Duodenal mucosa (tissue), 2 donors: ENCODE results near the gene PPP1R3A.
"Not testable (repeated sequence)": the region's sequence is repeated elsewhere in the genome, so short reads cannot be mapped to it uniquely, and the experiment has no call there.

Source experiments
- H3K27ac ChIP-seq: one replicate; pipeline ENCODE4 v1.7.0; 2013; ENCODE audit warnings: low read depth, low read length
- H3K27me3 ChIP-seq, 2 donors: one replicate each; pipeline ENCODE4 v1.7.0; 2013; ENCODE audit warnings: low read length in 2 of 2, control low read depth in 1 of 2; ENCODE audit not compliant: insufficient read depth in 2 of 2, control insufficient read depth in 1 of 2
- H3K36me3 ChIP-seq, 2 donors: one replicate each; pipeline ENCODE4 v1.7.0; 2013; ENCODE audit warnings: low read length in 2 of 2, control low read depth in 1 of 2; ENCODE audit not compliant: insufficient read depth in 2 of 2, control insufficient read depth in 1 of 2
- H3K4me1 ChIP-seq, 2 donors: one replicate each; pipeline ENCODE4 v1.7.0; 2013; ENCODE audit warnings: low read length in 2 of 2, control low read depth in 1 of 2; ENCODE audit not compliant: insufficient read depth in 2 of 2, control insufficient read depth in 1 of 2
- H3K4me3 ChIP-seq, 2 donors: one replicate each; pipeline ENCODE4 v1.7.0; 2013; ENCODE audit warnings: low read length in 2 of 2, low read depth in 1 of 2
- H3K9ac ChIP-seq, 2 donors: one replicate each; pipeline ENCODE4 v1.7.0; 2013; ENCODE audit warnings: low read length in 2 of 2, low read depth in 1 of 2
- H3K9me3 ChIP-seq, 2 donors: one replicate each; pipeline ENCODE4 v1.7.0; 2013; ENCODE audit warnings: low read length in 2 of 2, control low read depth in 1 of 2; ENCODE audit not compliant: control insufficient read depth in 1 of 2

The PPP1R3A gene, protein sequence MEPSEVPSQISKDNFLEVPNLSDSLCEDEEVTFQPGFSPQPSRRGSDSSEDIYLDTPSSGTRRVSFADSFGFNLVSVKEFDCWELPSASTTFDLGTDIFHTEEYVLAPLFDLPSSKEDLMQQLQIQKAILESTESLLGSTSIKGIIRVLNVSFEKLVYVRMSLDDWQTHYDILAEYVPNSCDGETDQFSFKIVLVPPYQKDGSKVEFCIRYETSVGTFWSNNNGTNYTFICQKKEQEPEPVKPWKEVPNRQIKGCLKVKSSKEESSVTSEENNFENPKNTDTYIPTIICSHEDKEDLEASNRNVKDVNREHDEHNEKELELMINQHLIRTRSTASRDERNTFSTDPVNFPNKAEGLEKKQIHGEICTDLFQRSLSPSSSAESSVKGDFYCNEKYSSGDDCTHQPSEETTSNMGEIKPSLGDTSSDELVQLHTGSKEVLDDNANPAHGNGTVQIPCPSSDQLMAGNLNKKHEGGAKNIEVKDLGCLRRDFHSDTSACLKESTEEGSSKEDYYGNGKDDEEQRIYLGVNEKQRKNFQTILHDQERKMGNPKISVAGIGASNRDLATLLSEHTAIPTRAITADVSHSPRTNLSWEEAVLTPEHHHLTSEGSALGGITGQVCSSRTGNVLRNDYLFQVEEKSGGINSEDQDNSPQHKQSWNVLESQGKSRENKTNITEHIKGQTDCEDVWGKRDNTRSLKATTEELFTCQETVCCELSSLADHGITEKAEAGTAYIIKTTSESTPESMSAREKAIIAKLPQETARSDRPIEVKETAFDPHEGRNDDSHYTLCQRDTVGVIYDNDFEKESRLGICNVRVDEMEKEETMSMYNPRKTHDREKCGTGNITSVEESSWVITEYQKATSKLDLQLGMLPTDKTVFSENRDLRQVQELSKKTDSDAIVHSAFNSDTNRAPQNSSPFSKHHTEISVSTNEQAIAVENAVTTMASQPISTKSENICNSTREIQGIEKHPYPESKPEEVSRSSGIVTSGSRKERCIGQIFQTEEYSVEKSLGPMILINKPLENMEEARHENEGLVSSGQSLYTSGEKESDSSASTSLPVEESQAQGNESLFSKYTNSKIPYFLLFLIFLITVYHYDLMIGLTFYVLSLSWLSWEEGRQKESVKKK

GRCh38 chr7:113918946-113919345 is at the start of gene PPP1R3A:
Gene PPP1R3A, minus strand, starts transcription at chr7:113919009. Its CDS starts 13 bp downstream, at chr7:113918996.
- H3K4me1 ChIP-seq = no peaks in the 10 kb centered on the region
- H3K9me3 ChIP-seq = no peaks in the 10 kb centered on the region
- H3K9ac ChIP-seq = no peak within 1 kb of the TSS
- no peaks in the 10 kb centered on the region for H3K36me3 ChIP-seq
- no peak within 1 kb of the TSS for H3K27ac ChIP-seq
- H3K27me3 ChIP-seq = no peaks in the 10 kb centered on the region
- no peak within 1 kb of the TSS for H3K4me3 ChIP-seq

GRCh38 chr7:113963356-113963755 is 44.5 kb upstream of the PPP1R3A start:
- Histone ChIP-seq H3K9ac (no peak overlapping the region), H3K4me1 (no peaks in the 10 kb centered on the region), H3K9me3 (no peaks in the 10 kb centered on the region), H3K36me3 (no peaks in the 10 kb centered on the region), H3K27me3 (no peaks in the 10 kb centered on the region), H3K4me3 (no peak overlapping the region), H3K27ac (no peak overlapping the region)

DNA sequence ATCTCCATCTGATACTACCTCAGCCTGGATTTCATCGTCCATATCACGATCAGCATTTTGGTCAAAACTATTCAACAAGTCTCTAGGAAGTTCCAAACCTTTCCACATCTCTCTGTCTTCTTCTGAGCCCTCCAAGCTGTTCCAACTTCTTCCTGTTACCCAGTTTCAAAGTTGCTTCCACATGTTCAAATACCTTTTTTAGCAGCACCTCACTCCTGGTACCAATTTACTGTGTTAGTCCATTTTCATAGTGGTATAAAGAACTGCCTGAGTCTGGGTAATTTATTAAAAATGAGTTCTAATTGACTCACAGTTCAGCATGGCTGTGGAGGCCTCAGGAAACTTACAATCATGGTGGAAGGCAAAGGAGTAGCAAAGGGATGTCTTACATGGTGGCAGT is 41.1 kb upstream of the PPP1R3A start:
- Histone ChIP-seq H3K4me3 (no peak overlapping the region), H3K4me1 (no peaks in the 10 kb centered on the region), H3K36me3 (no peaks in the 10 kb centered on the region), H3K9ac (no peak overlapping the region), H3K27ac (no peak overlapping the region), H3K9me3 (peaks cover 0 to 9% of the 10 kb centered on the region in 2 donors), H3K27me3 (no peaks in the 10 kb centered on the region)

DNA sequence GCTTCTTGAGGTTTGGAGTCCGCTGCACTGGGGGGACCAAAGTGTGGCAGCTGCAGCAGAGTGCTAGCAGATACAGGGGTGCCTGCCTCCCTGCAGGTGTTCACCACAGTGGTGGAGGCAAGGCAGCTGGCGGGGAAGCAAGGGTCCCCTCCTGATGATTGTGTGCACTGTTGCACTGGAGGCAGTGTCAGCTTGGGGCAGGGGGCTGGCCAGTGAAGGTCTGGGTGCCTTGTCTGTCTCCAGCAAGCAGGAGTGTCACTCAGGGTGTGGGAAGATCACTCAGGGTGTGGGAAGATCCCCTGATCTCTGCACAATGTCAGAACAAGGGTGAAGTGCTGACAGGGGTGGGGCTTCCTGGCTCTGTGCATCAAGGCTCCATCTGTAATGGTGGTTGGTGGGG is 36.3 kb upstream of the PPP1R3A start:
- no peaks in the 10 kb centered on the region for H3K36me3 ChIP-seq
- no peaks in the 10 kb centered on the region for H3K27me3 ChIP-seq
- H3K27ac ChIP-seq = no peak overlapping the region
- H3K9me3 ChIP-seq = peaks cover 4 to 12% of the 10 kb centered on the region in 2 donors
- H3K9ac ChIP-seq = no peak overlapping the region
- H3K4me3 ChIP-seq = no peak overlapping the region
- H3K4me1 ChIP-seq = no peaks in the 10 kb centered on the region

GRCh38 chr7:113953553-113953952 is 34.7 kb upstream of the PPP1R3A start:
- no peak overlapping the region for H3K27ac ChIP-seq
- H3K9me3 ChIP-seq = peaks cover 4 to 12% of the 10 kb centered on the region in 2 donors
- no peak overlapping the region for H3K4me3 ChIP-seq
- no peaks in the 10 kb centered on the region for H3K36me3 ChIP-seq
- no peak overlapping the region for H3K9ac ChIP-seq
- no peaks in the 10 kb centered on the region for H3K4me1 ChIP-seq
- H3K27me3 ChIP-seq = no peaks in the 10 kb centered on the region

DNA sequence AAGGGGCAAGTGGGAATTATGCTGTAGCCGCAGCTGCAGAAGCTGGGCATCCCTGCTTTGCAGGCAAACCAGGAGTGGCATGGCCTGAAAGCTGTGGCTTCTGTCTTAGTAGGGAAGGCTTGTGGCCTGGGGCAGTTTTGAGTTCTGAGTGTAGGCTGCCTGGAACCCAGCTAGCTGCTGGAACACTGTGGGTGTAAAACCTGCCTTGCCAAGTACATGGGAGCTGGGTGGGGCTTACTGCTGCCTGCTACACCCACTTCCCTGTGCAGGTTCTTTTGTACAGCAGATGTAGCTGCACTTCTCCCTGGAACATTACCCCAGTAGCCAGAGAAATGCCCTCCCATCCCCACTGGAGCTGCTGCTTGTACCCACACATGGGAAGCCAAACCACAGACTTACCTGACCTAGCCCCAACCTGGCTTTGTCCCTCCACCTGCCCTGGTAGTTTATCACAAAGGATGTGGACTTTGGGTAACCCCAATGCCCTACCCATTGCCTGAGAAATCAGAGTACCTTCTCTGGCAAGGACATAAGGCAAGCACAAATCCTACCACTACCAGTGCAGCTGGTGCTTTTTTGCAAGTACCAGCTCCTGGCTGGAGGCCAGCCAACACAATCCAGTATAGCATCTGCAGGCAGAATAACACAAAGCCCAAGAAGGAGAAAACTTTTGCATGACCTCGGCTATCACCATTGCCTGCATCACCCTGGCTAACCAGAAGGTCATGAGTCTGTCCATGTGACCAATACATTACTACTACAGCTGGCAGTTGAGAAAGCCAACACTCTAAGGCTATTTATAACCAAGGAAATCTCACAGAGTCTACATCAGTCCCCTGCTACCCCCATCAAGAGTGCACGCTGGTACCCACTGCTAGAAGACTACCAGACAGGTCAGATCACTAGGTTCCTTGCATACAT is 26.5 kb upstream of the PPP1R3A start:
- H3K27me3 ChIP-seq = no peaks in the 10 kb centered on the region
- H3K36me3 ChIP-seq = no peaks in the 10 kb centered on the region
- H3K27ac ChIP-seq = no peak overlapping the region

DNA sequence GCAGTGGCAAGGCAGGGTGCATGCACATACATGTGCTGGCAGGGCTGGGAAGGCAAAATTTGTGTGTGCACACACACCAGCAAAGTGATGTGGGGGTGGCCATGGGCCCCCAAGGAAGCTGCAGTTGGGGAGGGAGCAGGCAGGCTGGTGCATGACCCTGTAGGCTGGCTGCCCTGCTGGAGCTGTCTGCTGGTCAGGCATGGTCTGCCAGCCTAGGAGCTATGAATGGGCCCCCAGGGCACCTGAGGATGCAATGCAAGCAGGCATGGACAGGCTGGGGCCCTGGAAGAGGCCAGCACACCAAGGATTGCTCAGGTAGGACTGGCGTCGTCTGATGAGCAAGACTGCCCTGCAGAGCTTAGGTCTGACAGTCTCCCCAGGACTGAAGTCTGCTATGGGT is 18.2 kb upstream of the PPP1R3A start:
- H3K9ac ChIP-seq = no peak overlapping the region
- no peak overlapping the region for H3K27ac ChIP-seq
- no peak overlapping the region for H3K4me3 ChIP-seq
- H3K27me3 ChIP-seq = no peaks in the 10 kb centered on the region
- no peaks in the 10 kb centered on the region for H3K36me3 ChIP-seq
- H3K4me1 ChIP-seq = no peaks in the 10 kb centered on the region
- no peaks in the 10 kb centered on the region for H3K9me3 ChIP-seq

More for the DNA sequence above, 26.5 kb upstream of the PPP1R3A start:
- Histone ChIP-seq H3K4me1 (peaks cover 0 to 8% of the 10 kb centered on the region in 2 donors), H3K4me3 (no peak overlapping the region), H3K9ac (no peak overlapping the region), H3K9me3 (no peaks in the 10 kb centered on the region)

DNA sequence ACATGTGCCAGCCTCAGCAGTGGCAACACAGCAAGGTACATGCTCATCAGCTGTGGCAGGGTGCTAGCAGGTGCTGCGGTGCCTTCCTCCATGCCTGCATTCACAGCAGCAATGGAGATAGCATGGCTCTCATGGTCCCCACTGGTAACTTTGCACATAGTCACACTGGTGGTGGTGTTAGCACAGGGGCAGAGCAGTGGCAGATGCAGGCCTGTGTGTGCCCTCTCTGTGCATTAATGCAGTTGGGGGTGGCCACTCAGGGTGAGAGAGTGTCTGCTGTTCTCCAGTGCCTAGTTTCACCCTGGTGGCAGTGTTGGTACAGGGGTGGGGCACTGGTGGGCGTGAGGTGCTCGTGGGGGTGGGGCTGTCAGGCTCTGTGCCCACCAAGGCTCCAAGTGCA is 17.7 kb upstream of the PPP1R3A start:
- no peaks in the 10 kb centered on the region for H3K36me3 ChIP-seq
- no peaks in the 10 kb centered on the region for H3K4me1 ChIP-seq
- no peaks in the 10 kb centered on the region for H3K27me3 ChIP-seq
- no peaks in the 10 kb centered on the region for H3K9me3 ChIP-seq
- no peak overlapping the region for H3K9ac ChIP-seq
- H3K4me3 ChIP-seq = no peak overlapping the region
- H3K27ac ChIP-seq = no peak overlapping the region

DNA sequence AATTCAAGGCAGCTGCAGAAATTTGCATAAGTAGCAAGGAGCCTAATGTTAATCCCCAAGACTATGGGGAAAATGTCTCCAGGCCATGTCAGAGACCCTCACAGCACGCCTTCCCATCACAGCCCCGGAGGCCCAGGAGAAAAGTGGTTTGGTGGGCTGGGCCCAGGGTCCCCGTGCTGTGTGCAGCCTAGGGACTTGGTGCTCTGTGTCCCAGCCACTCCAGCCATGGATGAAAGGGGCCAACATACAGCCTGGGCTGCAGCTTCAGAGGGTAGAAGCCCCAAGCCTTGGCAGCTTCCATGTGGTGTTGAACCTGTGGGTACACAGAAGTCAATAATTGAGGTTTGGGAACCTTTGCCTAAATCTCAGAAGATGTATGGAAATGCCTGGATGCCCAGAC is 10.6 kb upstream of the PPP1R3A start:
- not testable (repeated sequence) for H3K9ac ChIP-seq, H3K36me3 ChIP-seq, H3K4me3 ChIP-seq, H3K9me3 ChIP-seq, H3K27ac ChIP-seq, H3K27me3 ChIP-seq, H3K4me1 ChIP-seq
